Mesenchymal stem cell (in vitro differentiated cells and primary cell): ENCODE data around the gene HNF1A. TPM values are rescaled to one million over a fixed set of nuclear protein-coding genes. Genes with fewer than 3 reads are reported as not detected.

Experiments used
- DNase-seq: peaks from one replicate; pipeline ENCODE4 v3.0.0-alpha.2; 2013
- H2AFZ ChIP-seq: one replicate; pipeline ENCODE4 v1.6.1; 2013; ENCODE audit warnings: low read depth, mild to moderate bottlenecking, control low read depth, inconsistent platforms, low read length, moderate library complexity
- H2AK5ac ChIP-seq: 2 replicates; pipeline ENCODE4 v1.6.1; 2013; ENCODE audit warnings: low read length, moderate library complexity, mild to moderate bottlenecking, inconsistent platforms; ENCODE audit not compliant: severe bottlenecking
- H2BK120ac ChIP-seq: one replicate; pipeline ENCODE4 v1.6.1; 2013; ENCODE audit warnings: low read depth, mild to moderate bottlenecking, inconsistent platforms, low read length, moderate library complexity
- H2BK12ac ChIP-seq, 2 experiments: one replicate each; pipeline ENCODE4 v1.6.1; 2013; ENCODE audit warnings: inconsistent platforms in 2 of 2, low read length in 2 of 2, mild to moderate bottlenecking in 2 of 2, moderate library complexity in 2 of 2, control low read depth in 1 of 2
- H2BK15ac ChIP-seq: one replicate; pipeline ENCODE4 v1.6.1; 2013; ENCODE audit warnings: mild to moderate bottlenecking, low read depth, inconsistent platforms; ENCODE audit not compliant: poor library complexity, severe bottlenecking
- H2BK5ac ChIP-seq: 2 replicates; pipeline ENCODE4 v1.6.1; 2013; ENCODE audit warnings: low read depth, mild to moderate bottlenecking, low read length, control low read depth, inconsistent platforms; ENCODE audit not compliant: poor library complexity, severe bottlenecking
- H3K14ac ChIP-seq, 2 experiments: one replicate each; pipeline ENCODE4 v1.6.1; 2013; ENCODE audit warnings: inconsistent platforms in 2 of 2, low read length in 2 of 2, control low read depth in 1 of 2, mild to moderate bottlenecking in 1 of 2, moderate library complexity in 1 of 2
- H3K18ac ChIP-seq, 2 experiments: one replicate each; pipeline ENCODE4 v1.6.1; 2013; ENCODE audit warnings: inconsistent platforms in 2 of 2, low read length in 2 of 2, control low read depth in 1 of 2, low read depth in 1 of 2, mild to moderate bottlenecking in 1 of 2
- H3K23ac ChIP-seq, 2 experiments: one replicate each; pipeline ENCODE4 v1.6.1; 2013; ENCODE audit warnings: inconsistent platforms in 2 of 2, low read length in 2 of 2, mild to moderate bottlenecking in 2 of 2, moderate library complexity in 2 of 2, control low read depth in 1 of 2
- H3K27ac ChIP-seq: 2 replicates; pipeline ENCODE4 v1.5.1; 2013; ENCODE audit warnings: mild to moderate bottlenecking, moderate library complexity, low read length, control low read depth, inconsistent platforms; ENCODE audit not compliant: poor library complexity, severe bottlenecking
- H3K27me3 ChIP-seq, 2 experiments: 2 replicates each; pipeline versions ENCODE4 v1.6.1 to v1.7.0; 2013; ENCODE audit warnings: low read length in 2 of 2, mild to moderate bottlenecking in 2 of 2, moderate library complexity in 2 of 2, control low read depth in 1 of 2, inconsistent platforms in 1 of 2; ENCODE audit not compliant: control insufficient read depth in 1 of 2, insufficient read depth in 1 of 2
- H3K36me3 ChIP-seq, 2 experiments: 2 replicates each; pipeline versions ENCODE4 v1.6.1 to v1.7.0; 2013; ENCODE audit warnings: low read length in 2 of 2, control low read depth in 1 of 2, inconsistent platforms in 1 of 2, low read depth in 1 of 2, mild to moderate bottlenecking in 1 of 2; ENCODE audit not compliant: insufficient read depth in 2 of 2, control insufficient read depth in 1 of 2
- H3K4ac ChIP-seq, 2 experiments: one replicate each; pipeline ENCODE4 v1.6.1; 2013; ENCODE audit warnings: inconsistent platforms in 2 of 2, low read length in 2 of 2, mild to moderate bottlenecking in 2 of 2, moderate library complexity in 2 of 2, control low read depth in 1 of 2, low read depth in 1 of 2
- H3K4me1 ChIP-seq: 2 replicates; pipeline ENCODE4 v1.6.1; 2013; ENCODE audit warnings: low read depth, low read length, control low read depth; ENCODE audit not compliant: control insufficient read depth, insufficient read depth
- H3K4me2 ChIP-seq: 2 replicates; pipeline ENCODE4 v1.6.1; 2013; ENCODE audit warnings: low read length, mild to moderate bottlenecking, inconsistent platforms; ENCODE audit not compliant: poor library complexity, severe bottlenecking
- H3K4me3 ChIP-seq, 2 experiments: 2 replicates each; pipeline versions ENCODE4 v1.5.1 to v1.7.0; 2013; ENCODE audit warnings: low read length in 2 of 2, mild to moderate bottlenecking in 2 of 2, control low read depth in 1 of 2, low read depth in 1 of 2; ENCODE audit not compliant: insufficient read depth in 1 of 2
- H3K79me1 ChIP-seq: replicated peaks from 2 replicates; pipeline ENCODE4 v1.6.1; 2013; ENCODE audit warnings: mild to moderate bottlenecking, control low read depth, low read length, inconsistent platforms; ENCODE audit not compliant: poor library complexity, severe bottlenecking
- H3K9ac ChIP-seq: 2 replicates; pipeline ENCODE4 v1.7.0; 2013; ENCODE audit warnings: mild to moderate bottlenecking, low read length, moderate library complexity
- H3K9me3 ChIP-seq: 2 replicates; pipeline ENCODE4 v1.7.0; 2013; ENCODE audit warnings: mild to moderate bottlenecking, low read length; ENCODE audit not compliant: control insufficient read depth
- H4K8ac ChIP-seq: one replicate; pipeline ENCODE4 v1.6.1; 2013; ENCODE audit warnings: inconsistent platforms, mild to moderate bottlenecking, low read length, moderate library complexity
- H4K91ac ChIP-seq: one replicate; pipeline ENCODE4 v1.6.1; 2013; ENCODE audit warnings: mild to moderate bottlenecking, low read length, inconsistent platforms
- WGBS: methylation state at CpG from one replicate; pipeline ENCODE4 v1.1.7; 2013; ENCODE audit warnings: mixed read lengths; 5-methylcytosine and 5-hydroxymethylcytosine counted together
- polyA plus RNA-seq, 2 experiments: library from polyadenylated mRNA; stranded (reverse); fragments of 200-250 nt; gene quantifications; one replicate each; pipeline ENCODE4 v1.2.3, GENCODE V29; 2013

HNF1A gene
- not detected for polyA plus RNA-seq (2013, experiment 1 of 2)
- polyA plus RNA-seq (2013, experiment 2 of 2) = not detected

DNA sequence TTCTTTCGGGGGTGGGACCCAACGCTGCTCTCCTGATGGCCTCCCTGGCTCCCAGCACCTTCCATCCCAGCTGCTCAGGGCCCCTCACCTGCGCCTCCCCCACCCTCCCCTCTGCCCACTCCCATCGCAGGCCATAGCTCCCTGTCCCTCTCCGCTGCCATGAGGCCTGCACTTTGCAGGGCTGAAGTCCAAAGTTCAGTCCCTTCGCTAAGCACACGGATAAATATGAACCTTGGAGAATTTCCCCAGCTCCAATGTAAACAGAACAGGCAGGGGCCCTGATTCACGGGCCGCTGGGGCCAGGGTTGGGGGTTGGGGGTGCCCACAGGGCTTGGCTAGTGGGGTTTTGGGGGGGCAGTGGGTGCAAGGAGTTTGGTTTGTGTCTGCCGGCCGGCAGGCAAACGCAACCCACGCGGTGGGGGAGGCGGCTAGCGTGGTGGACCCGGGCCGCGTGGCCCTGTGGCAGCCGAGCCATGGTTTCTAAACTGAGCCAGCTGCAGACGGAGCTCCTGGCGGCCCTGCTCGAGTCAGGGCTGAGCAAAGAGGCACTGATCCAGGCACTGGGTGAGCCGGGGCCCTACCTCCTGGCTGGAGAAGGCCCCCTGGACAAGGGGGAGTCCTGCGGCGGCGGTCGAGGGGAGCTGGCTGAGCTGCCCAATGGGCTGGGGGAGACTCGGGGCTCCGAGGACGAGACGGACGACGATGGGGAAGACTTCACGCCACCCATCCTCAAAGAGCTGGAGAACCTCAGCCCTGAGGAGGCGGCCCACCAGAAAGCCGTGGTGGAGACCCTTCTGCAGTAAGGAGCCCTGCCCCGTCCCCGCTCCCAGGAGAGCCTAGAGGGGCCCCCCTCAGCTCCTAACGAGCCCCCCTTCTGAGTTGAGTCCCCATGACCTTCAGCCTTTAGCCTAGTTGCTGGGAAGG, at the start of gene HNF1A:
Gene HNF1A, plus strand, starts transcription at position 248 of the 924 bp plus-strand sequence. Its CDS starts 226 bp downstream, at position 474.
- Histone ChIP-seq H3K4me3 (no peak within 1 kb of the TSS), H3K14ac (no peak within 1 kb of the TSS), H2BK15ac (no peak within 1 kb of the TSS), H3K18ac (no peak within 1 kb of the TSS), H3K9ac (no peak within 1 kb of the TSS), H4K8ac (no peak within 1 kb of the TSS), H3K79me1 (no peaks in the 10 kb centered on the region), H3K23ac (no peak within 1 kb of the TSS), H4K91ac (no peak within 1 kb of the TSS), H3K27ac (no peak within 1 kb of the TSS), H2BK120ac (no peak within 1 kb of the TSS), H2BK5ac (no peak within 1 kb of the TSS), H3K4me1 (peaks cover 33% of the 10 kb centered on the region), H3K27me3 (peaks cover 0 to 27% of the 10 kb centered on the region in 2 experiments), H3K36me3 (no peaks in the 10 kb centered on the region), H3K9me3 (no peaks in the 10 kb centered on the region), H2AFZ (no peak within 1 kb of the TSS), H3K4ac (no peak within 1 kb of the TSS), H2BK12ac (no peak within 1 kb of the TSS), H2AK5ac (no peak within 1 kb of the TSS), H3K4me2 (no peak within 1 kb of the TSS)
- no peak for DNase-seq
- WGBS = 88% methylated on average over 40 of the region's 40 CpGs

GRCh38 chr12:120928864-120929652, 49.3 kb upstream of the HNF1A start:
- Histone ChIP-seq H2AFZ (peak overlapping the region; percentile 18), H4K8ac (no peak overlapping the region), H3K9ac (no peak overlapping the region), H3K27ac (no peak overlapping the region), H3K14ac (peak overlapping the region in 1 of 2 experiments; percentile 55), H2AK5ac (no peak overlapping the region), H2BK15ac (no peak overlapping the region), H3K9me3 (no peaks in the 10 kb centered on the region), H3K4me1 (no peaks in the 10 kb centered on the region), H2BK5ac (no peak overlapping the region), H3K79me1 (no peaks in the 10 kb centered on the region), H4K91ac (no peak overlapping the region), H3K23ac (no peak overlapping the region), H3K27me3 (peaks cover 7 to 19% of the 10 kb centered on the region in 2 experiments), H3K4me3 (no peak overlapping the region), H2BK120ac (no peak overlapping the region), H2BK12ac (no peak overlapping the region), H3K36me3 (no peaks in the 10 kb centered on the region), H3K4me2 (no peak overlapping the region), H3K18ac (no peak overlapping the region), H3K4ac (no peak overlapping the region)
- no peak for DNase-seq
- 65% methylated on average over 13 of the region's 13 CpGs for WGBS

GRCh38 chr12:120930032-120930431, 48.3 kb upstream of the HNF1A start:
- Histone ChIP-seq H3K18ac (no peak overlapping the region), H3K4me1 (no peaks in the 10 kb centered on the region), H3K36me3 (no peaks in the 10 kb centered on the region), H2AFZ (no peak overlapping the region), H3K79me1 (no peaks in the 10 kb centered on the region), H3K27me3 (peaks cover 7 to 20% of the 10 kb centered on the region in 2 experiments), H2BK15ac (no peak overlapping the region), H3K4ac (no peak overlapping the region), H4K8ac (no peak overlapping the region), H3K9me3 (no peaks in the 10 kb centered on the region), H3K27ac (no peak overlapping the region), H2BK5ac (no peak overlapping the region), H3K23ac (no peak overlapping the region), H2BK120ac (no peak overlapping the region), H2BK12ac (no peak overlapping the region), H3K4me3 (no peak overlapping the region), H2AK5ac (no peak overlapping the region), H3K9ac (no peak overlapping the region), H3K14ac (no peak overlapping the region), H3K4me2 (no peak overlapping the region), H4K91ac (no peak overlapping the region)
- no peak for DNase-seq
- 83% methylated on average over 5 of the region's 5 CpGs for WGBS

GRCh38 chr12:120932058-120932457, 46.3 kb upstream of the HNF1A start:
- no peaks in the 10 kb centered on the region for H3K36me3 ChIP-seq
- no peak overlapping the region for H3K14ac ChIP-seq
- peaks cover 14 to 25% of the 10 kb centered on the region in 2 experiments for H3K27me3 ChIP-seq
- no peak overlapping the region for H4K8ac ChIP-seq
- H3K23ac ChIP-seq = no peak overlapping the region
- no peak overlapping the region for H2AFZ ChIP-seq
- no peak overlapping the region for H2BK12ac ChIP-seq
- H2AK5ac ChIP-seq = no peak overlapping the region
- H3K4me1 ChIP-seq = no peaks in the 10 kb centered on the region
- no peak for DNase-seq
- no peak overlapping the region for H3K9ac ChIP-seq
- no peaks in the 10 kb centered on the region for H3K9me3 ChIP-seq
- no peak overlapping the region for H3K27ac ChIP-seq
- no peak overlapping the region for H3K4me2 ChIP-seq
- H3K4me3 ChIP-seq = no peak overlapping the region
- no peak overlapping the region for H3K18ac ChIP-seq
- no peaks in the 10 kb centered on the region for H3K79me1 ChIP-seq
- WGBS = 81% methylated on average over 7 of the region's 7 CpGs
- H2BK5ac ChIP-seq = no peak overlapping the region
- no peak overlapping the region for H2BK120ac ChIP-seq
- no peak overlapping the region for H4K91ac ChIP-seq
- no peak overlapping the region for H2BK15ac ChIP-seq
- no peak overlapping the region for H3K4ac ChIP-seq
